H54 (cell line): Measurements from ENCODE around the gene CELF1.

Source experiments
- DNase-seq: peaks from one replicate; pipeline ENCODE4 v3.0.0; 2011; ENCODE audit warnings: low spot score, mixed read lengths; ENCODE audit not compliant: insufficient read length
- FAIRE-seq: peaks from 3 replicates; lab custom pipeline; 2011; peaks lifted over from hg19 to GRCh38; lab: Jason Lieb, UNC
- POLR2A ChIP-seq: IDR thresholded peaks from 2 replicates; pipeline ENCODE4 v1.6.1; 2011; ENCODE audit warnings: low read depth, mild to moderate bottlenecking, low read length

Gene CELF1

GRCh38 chr11:47552566-47553405 lies at the start of gene CELF1:
TSS of gene CELF1 (minus strand) at chr11:47553132. CDS start at chr11:47499523, 53,609 bp downstream.
- peak; percentile 75 for TF ChIP-seq POLR2A
- FAIRE-seq (no peak), DNase-seq (peak; percentile 80)

- DNase-seq, result no peak
- no peak for TF ChIP-seq POLR2A
- FAIRE-seq, result no peak
These were observed 47.0 kb upstream of the CELF1 start for GRCh38 chr11:47599902-47600301.

- no peak for FAIRE-seq
- no peak for TF ChIP-seq POLR2A
- no peak for DNase-seq
These were observed 43.0 kb upstream of the CELF1 start for GRCh38 chr11:47595967-47596366.

GRCh38 chr11:47595029-47595428 lies 42.1 kb upstream of the CELF1 start:
- FAIRE-seq, result no peak
- TF ChIP-seq POLR2A, result no peak
- no peak for DNase-seq

- TF ChIP-seq POLR2A, result no peak
- DNase-seq (no peak), FAIRE-seq (no peak)
These were observed 41.3 kb upstream of the CELF1 start, which contains the start of gene C1QTNF4 for GRCh38 chr11:47593934-47594855. TSS of gene C1QTNF4 (minus strand) at chr11:47594411. CDS start at chr11:47590810, 3,601 bp downstream.

GRCh38 chr11:47593492-47593933 lies 40.6 kb upstream of the CELF1 start:
- FAIRE-seq (no peak), DNase-seq (no peak)
- TF ChIP-seq POLR2A, result no peak

GRCh38 chr11:47592970-47593369 lies 40.0 kb upstream of the CELF1 start:
- no peak for FAIRE-seq
- DNase-seq, result no peak
- no peak for TF ChIP-seq POLR2A

- no peak for FAIRE-seq
- no peak for TF ChIP-seq POLR2A
- no peak for DNase-seq
These were observed 39.3 kb upstream of the CELF1 start for GRCh38 chr11:47592251-47592650.

GRCh38 chr11:47591764-47592163 lies 38.8 kb upstream of the CELF1 start:
- FAIRE-seq (no peak), DNase-seq (no peak)
- no peak for TF ChIP-seq POLR2A

- DNase-seq (no peak), FAIRE-seq (no peak)
- TF ChIP-seq POLR2A, result no peak
These were observed 37.3 kb upstream of the CELF1 start for GRCh38 chr11:47589977-47590861.

GRCh38 chr11:47589584-47589976 lies 36.6 kb upstream of the CELF1 start:
- no peak for DNase-seq

GRCh38 chr11:47589118-47589517 lies 36.2 kb upstream of the CELF1 start:
- DNase-seq, result no peak
- FAIRE-seq, result no peak
- no peak for TF ChIP-seq POLR2A

More at GRCh38 chr11:47589584-47589976, 36.6 kb upstream of the CELF1 start:
- no peak for TF ChIP-seq POLR2A
- FAIRE-seq, result no peak
